Measurements from ENCODE around the gene FBXW7. TPM values are rescaled to one million over a fixed set of nuclear protein-coding genes. Genes with fewer than 3 reads are reported as not detected.

The FBXW7 gene
- total and polyA plus RNA-seq, 2 donors, result 27.2 to 114 TPM

- Histone ChIP-seq H3K4me3 (ENCODE audit: low read length in 2 of 2) (no peak overlapping the region), H3K4me1 (ENCODE audit: control insufficient read depth in 2 of 2, insufficient read depth in 2 of 2, low read length in 2 of 2) (no peaks in the 10 kb centered on the region), H3K27me3 (ENCODE audit: control insufficient read depth in 2 of 2, insufficient read depth in 1 of 2, low read length in 1 of 2) (no peaks in the 10 kb centered on the region), H3K27ac (ENCODE audit: low read depth in 1 of 2, low read length in 1 of 2) (no peak overlapping the region), H3K9me3 (ENCODE audit: control insufficient read depth in 2 of 2, insufficient read depth in 1 of 2, low read length in 1 of 2) (no peaks in the 10 kb centered on the region), H3K36me3 (ENCODE audit: control insufficient read depth in 2 of 2, insufficient read depth in 2 of 2, low read length in 1 of 2) (no peaks in the 10 kb centered on the region)
- 97% methylated on average over 4 of the region's 4 CpGs for WGBS
- no peak for DNase-seq (ENCODE audit: low read depth in 6 of 9, low spot score in 9 of 9)
Measured at GRCh38 chr4:152394791-152395190, 141.1 kb downstream of the FBXW7 start.

GRCh38 chr4:152392079-152392478 lies 143.8 kb downstream of the FBXW7 start:
- H3K27ac ChIP-seq (ENCODE audit: low read depth in 1 of 2, low read length in 1 of 2), result no peak overlapping the region
- no peak for DNase-seq (ENCODE audit: low read depth in 6 of 9, low spot score in 9 of 9)

GRCh38 chr4:152390216-152390615 lies 145.7 kb downstream of the FBXW7 start:
- Histone ChIP-seq H3K36me3 (ENCODE audit: control insufficient read depth in 2 of 2, insufficient read depth in 2 of 2, low read length in 1 of 2) (peaks cover 0 to 2% of the 10 kb centered on the region in 2 donors), H3K4me3 (ENCODE audit: low read length in 2 of 2) (no peak overlapping the region), H3K27ac (ENCODE audit: low read depth in 1 of 2, low read length in 1 of 2) (no peak overlapping the region), H3K27me3 (ENCODE audit: control insufficient read depth in 2 of 2, insufficient read depth in 1 of 2, low read length in 1 of 2) (no peaks in the 10 kb centered on the region), H3K4me1 (ENCODE audit: control insufficient read depth in 2 of 2, insufficient read depth in 2 of 2, low read length in 2 of 2) (no peaks in the 10 kb centered on the region), H3K9me3 (ENCODE audit: control insufficient read depth in 2 of 2, insufficient read depth in 1 of 2, low read length in 1 of 2) (no peaks in the 10 kb centered on the region)
- 99% methylated on average over 1 of the region's 1 CpG for WGBS
- no peak for DNase-seq (ENCODE audit: low read depth in 6 of 9, low spot score in 9 of 9)

More at GRCh38 chr4:152392079-152392478, 143.8 kb downstream of the FBXW7 start:
- H3K27me3 ChIP-seq (ENCODE audit: control insufficient read depth in 2 of 2, insufficient read depth in 1 of 2, low read length in 1 of 2), result no peaks in the 10 kb centered on the region
- H3K36me3 ChIP-seq (ENCODE audit: control insufficient read depth in 2 of 2, insufficient read depth in 2 of 2, low read length in 1 of 2), result peaks cover 0 to 2% of the 10 kb centered on the region in 2 donors
- WGBS, result 96% methylated on average over 3 of the region's 3 CpGs
- H3K9me3 ChIP-seq (ENCODE audit: control insufficient read depth in 2 of 2, insufficient read depth in 1 of 2, low read length in 1 of 2), result no peaks in the 10 kb centered on the region
- H3K4me1 ChIP-seq (ENCODE audit: control insufficient read depth in 2 of 2, insufficient read depth in 2 of 2, low read length in 2 of 2), result no peaks in the 10 kb centered on the region
- H3K4me3 ChIP-seq (ENCODE audit: low read length in 2 of 2), result no peak overlapping the region

- no peak for DNase-seq (ENCODE audit: low read depth in 6 of 9, low spot score in 9 of 9)
- Histone ChIP-seq H3K27ac (ENCODE audit: low read depth in 1 of 2, low read length in 1 of 2) (no peak overlapping the region), H3K4me1 (ENCODE audit: control insufficient read depth in 2 of 2, insufficient read depth in 2 of 2, low read length in 2 of 2) (no peaks in the 10 kb centered on the region), H3K4me3 (ENCODE audit: low read length in 2 of 2) (no peak overlapping the region), H3K27me3 (ENCODE audit: control insufficient read depth in 2 of 2, insufficient read depth in 1 of 2, low read length in 1 of 2) (no peaks in the 10 kb centered on the region), H3K36me3 (ENCODE audit: control insufficient read depth in 2 of 2, insufficient read depth in 2 of 2, low read length in 1 of 2) (peaks cover 0 to 2% of the 10 kb centered on the region in 2 donors), H3K9me3 (ENCODE audit: control insufficient read depth in 2 of 2, insufficient read depth in 1 of 2, low read length in 1 of 2) (no peaks in the 10 kb centered on the region)
- 96% methylated on average over 2 of the region's 2 CpGs for WGBS
Measured at GRCh38 chr4:152389359-152389758, 146.5 kb downstream of the FBXW7 start.

- Histone ChIP-seq H3K9me3 (ENCODE audit: control insufficient read depth in 2 of 2, insufficient read depth in 1 of 2, low read length in 1 of 2) (no peaks in the 10 kb centered on the region), H3K4me1 (ENCODE audit: control insufficient read depth in 2 of 2, insufficient read depth in 2 of 2, low read length in 2 of 2) (no peaks in the 10 kb centered on the region), H3K4me3 (ENCODE audit: low read length in 2 of 2) (no peak overlapping the region), H3K27me3 (ENCODE audit: control insufficient read depth in 2 of 2, insufficient read depth in 1 of 2, low read length in 1 of 2) (no peaks in the 10 kb centered on the region), H3K36me3 (ENCODE audit: control insufficient read depth in 2 of 2, insufficient read depth in 2 of 2, low read length in 1 of 2) (peaks cover 0 to 2% of the 10 kb centered on the region in 2 donors), H3K27ac (ENCODE audit: low read depth in 1 of 2, low read length in 1 of 2) (no peak overlapping the region)
- 33% methylated on average over 1 of the region's 1 CpG for WGBS
- no peak for DNase-seq (ENCODE audit: low read depth in 6 of 9, low spot score in 9 of 9)
Measured at GRCh38 chr4:152385551-152385950, 150.3 kb downstream of the FBXW7 start.

GRCh38 chr4:152382057-152382785 lies 153.7 kb downstream of the FBXW7 start:
- Histone ChIP-seq H3K9me3 (ENCODE audit: control insufficient read depth in 2 of 2, insufficient read depth in 1 of 2, low read length in 1 of 2) (no peaks in the 10 kb centered on the region), H3K27ac (ENCODE audit: low read depth in 1 of 2, low read length in 1 of 2) (no peak overlapping the region), H3K4me3 (ENCODE audit: low read length in 2 of 2) (no peak overlapping the region), H3K4me1 (ENCODE audit: control insufficient read depth in 2 of 2, insufficient read depth in 2 of 2, low read length in 2 of 2) (no peaks in the 10 kb centered on the region), H3K27me3 (ENCODE audit: control insufficient read depth in 2 of 2, insufficient read depth in 1 of 2, low read length in 1 of 2) (no peaks in the 10 kb centered on the region), H3K36me3 (ENCODE audit: control insufficient read depth in 2 of 2, insufficient read depth in 2 of 2, low read length in 1 of 2) (no peaks in the 10 kb centered on the region)
- WGBS, result 83% methylated on average over 4 of the region's 4 CpGs
- peak in 1 of 9 donors; percentile 23 for DNase-seq (ENCODE audit: low read depth in 6 of 9, low spot score in 9 of 9)

GRCh38 chr4:152380919-152381318 lies 155.0 kb downstream of the FBXW7 start:
- 99% methylated on average over 2 of the region's 2 CpGs for WGBS
- no peaks in the 10 kb centered on the region for H3K9me3 ChIP-seq (ENCODE audit: control insufficient read depth in 2 of 2, insufficient read depth in 1 of 2, low read length in 1 of 2)
- H3K27ac ChIP-seq (ENCODE audit: low read depth in 1 of 2, low read length in 1 of 2), result no peak overlapping the region
- no peaks in the 10 kb centered on the region for H3K36me3 ChIP-seq (ENCODE audit: control insufficient read depth in 2 of 2, insufficient read depth in 2 of 2, low read length in 1 of 2)
- DNase-seq (ENCODE audit: low read depth in 6 of 9, low spot score in 9 of 9), result no peak
- H3K27me3 ChIP-seq (ENCODE audit: control insufficient read depth in 2 of 2, insufficient read depth in 1 of 2, low read length in 1 of 2), result no peaks in the 10 kb centered on the region
- no peak overlapping the region for H3K4me3 ChIP-seq (ENCODE audit: low read length in 2 of 2)
- no peaks in the 10 kb centered on the region for H3K4me1 ChIP-seq (ENCODE audit: control insufficient read depth in 2 of 2, insufficient read depth in 2 of 2, low read length in 2 of 2)

- no peaks in the 10 kb centered on the region for H3K27me3 ChIP-seq (ENCODE audit: control insufficient read depth in 2 of 2, insufficient read depth in 1 of 2, low read length in 1 of 2)
- H3K36me3 ChIP-seq (ENCODE audit: control insufficient read depth in 2 of 2, insufficient read depth in 2 of 2, low read length in 1 of 2), result no peaks in the 10 kb centered on the region
- H3K9me3 ChIP-seq (ENCODE audit: control insufficient read depth in 2 of 2, insufficient read depth in 1 of 2, low read length in 1 of 2), result no peaks in the 10 kb centered on the region
- H3K4me1 ChIP-seq (ENCODE audit: control insufficient read depth in 2 of 2, insufficient read depth in 2 of 2, low read length in 2 of 2), result no peaks in the 10 kb centered on the region
- 98% methylated on average over 3 of the region's 3 CpGs for WGBS
- no peak for DNase-seq (ENCODE audit: low read depth in 6 of 9, low spot score in 9 of 9)
- H3K27ac ChIP-seq (ENCODE audit: low read depth in 1 of 2, low read length in 1 of 2), result no peak overlapping the region
- H3K4me3 ChIP-seq (ENCODE audit: low read length in 2 of 2), result no peak overlapping the region
Measured at GRCh38 chr4:152380185-152380584, 155.7 kb downstream of the FBXW7 start.

- 96% methylated on average over 3 of the region's 3 CpGs for WGBS
Measured at GRCh38 chr4:152374606-152375285, 161.1 kb downstream of the FBXW7 start.

More at GRCh38 chr4:152374606-152375285, 161.1 kb downstream of the FBXW7 start:
- no peaks in the 10 kb centered on the region for H3K27me3 ChIP-seq (ENCODE audit: control insufficient read depth in 2 of 2, insufficient read depth in 1 of 2, low read length in 1 of 2)
- H3K4me1 ChIP-seq (ENCODE audit: control insufficient read depth in 2 of 2, insufficient read depth in 2 of 2, low read length in 2 of 2), result no peaks in the 10 kb centered on the region
- no peak overlapping the region for H3K27ac ChIP-seq (ENCODE audit: low read depth in 1 of 2, low read length in 1 of 2)
- H3K4me3 ChIP-seq (ENCODE audit: low read length in 2 of 2), result no peak overlapping the region
- no peaks in the 10 kb centered on the region for H3K9me3 ChIP-seq (ENCODE audit: control insufficient read depth in 2 of 2, insufficient read depth in 1 of 2, low read length in 1 of 2)
- H3K36me3 ChIP-seq (ENCODE audit: control insufficient read depth in 2 of 2, insufficient read depth in 2 of 2, low read length in 1 of 2), result no peaks in the 10 kb centered on the region
- DNase-seq (ENCODE audit: low read depth in 6 of 9, low spot score in 9 of 9), result no peak

All from thymus (tissue), 11 donors.